Neuron (in vitro differentiated cells): ENCODE data around the gene LRRC71.

Experiments
- H2AFZ ChIP-seq: one replicate; pipeline ENCODE4 v1.6.1; 2013; ENCODE audit warnings: low read depth, mild to moderate bottlenecking, inconsistent platforms, low read length, moderate library complexity
- H3K27me3 ChIP-seq: one replicate; pipeline ENCODE4 v1.6.1; 2013; ENCODE audit warnings: low read length; ENCODE audit not compliant: insufficient read depth
- H3K36me3 ChIP-seq: one replicate; pipeline ENCODE4 v1.6.1; 2013; ENCODE audit warnings: low read length; ENCODE audit not compliant: insufficient read depth
- H3K4me1 ChIP-seq: one replicate; pipeline ENCODE4 v1.6.1; 2013; ENCODE audit warnings: low read length; ENCODE audit not compliant: insufficient read depth
- H3K4me3 ChIP-seq: 2 replicates; pipeline ENCODE4 v1.5.1; 2013; ENCODE audit warnings: mild to moderate bottlenecking, low read length, moderate library complexity
- H3K9me3 ChIP-seq: one replicate; pipeline ENCODE4 v1.6.1; 2013; ENCODE audit warnings: low read length

LRRC71 gene

DNA sequence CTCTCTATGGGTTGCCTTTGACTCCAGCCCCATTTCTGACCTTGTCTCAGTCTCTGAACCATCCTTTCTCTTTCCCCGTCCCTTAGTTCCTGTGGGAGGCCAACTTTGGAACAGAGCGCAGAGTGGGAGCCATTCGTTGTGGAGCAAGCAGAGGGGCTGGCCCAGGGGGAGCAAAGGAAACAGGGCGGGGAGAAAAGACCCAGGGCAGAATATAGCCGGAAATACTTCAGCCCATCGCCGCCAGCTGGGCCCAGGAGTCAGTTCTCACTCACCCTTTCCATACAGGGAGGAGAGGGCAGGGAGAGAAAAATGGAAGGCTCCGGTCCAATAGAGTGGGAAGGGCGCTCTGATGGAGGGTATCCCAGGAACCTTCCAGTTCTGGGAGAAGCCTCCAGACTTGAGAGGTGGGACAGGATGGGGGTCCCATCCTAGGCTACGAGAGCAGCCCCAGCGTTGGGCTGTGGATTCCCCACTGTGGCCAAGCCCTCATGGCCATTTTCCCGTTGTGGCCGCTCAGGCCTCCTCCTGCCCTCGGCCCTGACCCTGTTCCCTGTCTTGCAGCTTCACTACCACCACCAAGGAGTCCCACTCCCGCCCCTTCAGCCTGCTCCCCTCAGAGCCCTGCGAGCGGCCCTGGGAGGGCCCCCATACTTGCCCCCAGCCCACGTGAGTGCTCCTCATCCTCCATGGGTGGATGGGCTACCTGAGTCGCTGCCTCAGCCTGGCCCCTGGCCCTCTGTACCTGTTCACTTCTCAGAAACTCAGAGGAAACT is 16.1 kb upstream of the LRRC71 start:
- no peaks in the 10 kb centered on the region for H3K36me3 ChIP-seq

DNA sequence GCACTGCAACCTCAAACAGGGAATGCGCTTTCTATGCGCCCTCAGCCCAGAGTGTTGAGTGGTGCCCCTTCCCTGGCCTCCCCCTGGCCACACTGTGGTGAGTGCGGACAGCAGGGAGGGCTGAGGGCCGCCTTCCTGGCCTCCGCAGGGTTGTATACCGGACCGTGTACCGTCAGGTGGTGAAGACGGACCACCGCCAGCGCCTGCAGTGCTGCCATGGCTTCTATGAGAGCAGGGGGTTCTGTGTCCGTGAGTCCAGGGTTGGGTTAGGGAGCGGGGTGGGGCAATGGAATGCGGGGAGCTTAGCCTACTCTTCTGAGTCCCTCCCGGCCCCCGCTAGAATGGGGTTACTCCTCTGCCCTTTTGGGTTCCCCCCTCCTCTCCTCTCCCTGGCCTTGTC is 15.3 kb upstream of the LRRC71 start:
- Histone ChIP-seq H3K36me3 (no peaks in the 10 kb centered on the region), H3K4me3 (no peak overlapping the region)

More for the DNA sequence above, 16.1 kb upstream of the LRRC71 start:
- H3K4me3 ChIP-seq = no peak overlapping the region
- no peaks in the 10 kb centered on the region for H3K9me3 ChIP-seq
- H3K27me3 ChIP-seq = peaks cover 11% of the 10 kb centered on the region
- no peak overlapping the region for H2AFZ ChIP-seq
- no peaks in the 10 kb centered on the region for H3K4me1 ChIP-seq

DNA sequence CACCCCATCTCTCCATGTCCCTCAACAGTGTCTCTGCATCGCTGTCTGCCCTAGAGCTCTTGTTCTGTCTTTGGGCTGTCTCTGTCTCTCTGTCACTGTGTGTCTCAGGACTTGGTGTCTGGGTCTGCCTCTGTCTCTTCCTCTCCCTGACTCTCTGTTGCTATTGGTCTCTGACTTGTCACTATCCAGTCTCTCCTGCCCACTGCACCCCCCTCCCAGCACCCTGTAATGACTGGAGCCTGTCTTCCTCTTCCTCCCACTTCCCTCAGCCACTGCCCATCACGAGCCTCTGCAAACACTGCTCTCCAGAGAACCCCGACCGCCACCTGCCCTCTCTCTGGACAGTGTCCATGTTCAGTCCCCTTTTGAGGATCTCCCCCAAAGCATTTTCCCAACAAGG is 14.8 kb upstream of the LRRC71 start:
- H3K36me3 ChIP-seq = no peaks in the 10 kb centered on the region
- no peak overlapping the region for H2AFZ ChIP-seq
- no peaks in the 10 kb centered on the region for H3K9me3 ChIP-seq
- no peak overlapping the region for H3K4me3 ChIP-seq
- H3K4me1 ChIP-seq = no peaks in the 10 kb centered on the region
- peaks cover 11% of the 10 kb centered on the region for H3K27me3 ChIP-seq

More for the DNA sequence above, 15.3 kb upstream of the LRRC71 start:
- H3K9me3 ChIP-seq = no peaks in the 10 kb centered on the region
- H3K4me1 ChIP-seq = no peaks in the 10 kb centered on the region
- peaks cover 11% of the 10 kb centered on the region for H3K27me3 ChIP-seq
- no peak overlapping the region for H2AFZ ChIP-seq

DNA sequence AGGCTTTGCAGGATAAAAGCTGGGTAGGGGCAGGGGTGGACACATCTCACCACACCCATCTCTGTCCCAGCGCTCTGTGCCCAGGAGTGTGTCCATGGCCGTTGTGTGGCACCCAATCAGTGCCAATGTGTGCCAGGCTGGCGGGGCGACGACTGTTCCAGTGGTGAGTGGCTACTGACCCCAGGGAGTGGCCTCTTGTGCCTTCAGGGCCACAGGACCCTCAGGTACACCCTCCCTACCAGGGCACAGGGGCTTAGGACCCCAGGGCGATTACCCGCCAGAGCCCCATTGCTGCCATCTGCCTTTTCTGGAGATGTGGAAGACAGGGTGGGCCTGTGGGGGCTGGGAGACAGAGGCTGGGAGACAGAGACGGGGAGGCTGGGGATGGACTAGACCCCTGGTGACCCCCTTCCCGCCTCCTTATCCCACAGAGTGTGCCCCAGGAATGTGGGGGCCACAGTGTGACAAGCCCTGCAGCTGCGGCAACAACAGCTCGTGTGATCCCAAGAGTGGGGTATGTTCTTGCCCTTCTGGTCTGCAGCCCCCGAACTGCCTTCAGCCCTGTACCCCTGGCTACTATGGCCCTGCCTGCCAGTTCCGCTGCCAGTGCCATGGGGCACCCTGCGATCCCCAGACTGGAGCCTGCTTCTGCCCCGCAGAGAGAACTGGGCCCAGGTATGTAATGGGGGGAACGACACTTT is 14.1 kb upstream of the LRRC71 start:
- no peak overlapping the region for H2AFZ ChIP-seq
- H3K4me1 ChIP-seq = no peaks in the 10 kb centered on the region
- H3K27me3 ChIP-seq = peaks cover 7% of the 10 kb centered on the region
- no peaks in the 10 kb centered on the region for H3K9me3 ChIP-seq
- H3K4me3 ChIP-seq = no peak overlapping the region
- no peaks in the 10 kb centered on the region for H3K36me3 ChIP-seq

DNA sequence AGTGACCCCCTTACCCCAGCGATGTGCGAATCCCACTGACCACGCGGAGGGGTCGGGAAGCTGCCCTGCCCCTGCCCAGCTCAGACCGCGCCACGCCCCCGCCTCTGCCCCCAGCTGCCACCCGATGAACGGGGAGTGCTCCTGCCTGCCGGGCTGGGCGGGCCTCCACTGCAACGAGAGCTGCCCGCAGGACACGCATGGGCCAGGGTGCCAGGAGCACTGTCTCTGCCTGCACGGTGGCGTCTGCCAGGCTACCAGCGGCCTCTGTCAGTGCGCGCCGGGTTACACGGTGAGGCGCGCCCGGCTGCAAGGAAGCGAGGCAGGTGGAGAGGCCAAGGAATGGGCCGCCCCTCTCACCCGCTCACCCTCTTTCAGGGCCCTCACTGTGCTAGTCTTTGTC is 11.9 kb upstream of the LRRC71 start:
- Histone ChIP-seq H3K9me3 (no peaks in the 10 kb centered on the region), H3K36me3 (no peaks in the 10 kb centered on the region), H3K27me3 (peaks cover 3% of the 10 kb centered on the region), H2AFZ (no peak overlapping the region), H3K4me3 (no peak overlapping the region), H3K4me1 (no peaks in the 10 kb centered on the region)

DNA sequence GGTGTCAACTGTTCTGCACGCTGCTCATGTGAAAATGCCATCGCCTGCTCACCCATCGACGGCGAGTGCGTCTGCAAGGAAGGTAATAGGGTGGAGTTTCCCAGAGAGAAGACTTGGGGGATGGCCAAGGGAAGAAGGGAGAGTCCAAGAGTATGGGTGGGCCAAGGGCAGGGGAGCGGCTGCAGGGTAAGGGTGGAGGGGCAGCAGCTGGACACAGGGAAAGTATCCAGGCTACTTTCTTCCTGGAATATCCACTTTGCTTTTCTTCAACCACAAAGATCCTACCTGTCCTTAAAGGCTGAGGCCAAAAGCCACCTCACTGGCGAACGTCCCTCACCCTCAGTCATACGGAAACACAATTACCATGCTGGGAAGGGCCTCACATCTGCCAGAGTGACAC is 11.5 kb upstream of the LRRC71 start:
- Histone ChIP-seq H3K4me1 (no peaks in the 10 kb centered on the region), H3K4me3 (no peak overlapping the region), H3K27me3 (no peaks in the 10 kb centered on the region), H3K36me3 (no peaks in the 10 kb centered on the region), H2AFZ (no peak overlapping the region), H3K9me3 (no peaks in the 10 kb centered on the region)

DNA sequence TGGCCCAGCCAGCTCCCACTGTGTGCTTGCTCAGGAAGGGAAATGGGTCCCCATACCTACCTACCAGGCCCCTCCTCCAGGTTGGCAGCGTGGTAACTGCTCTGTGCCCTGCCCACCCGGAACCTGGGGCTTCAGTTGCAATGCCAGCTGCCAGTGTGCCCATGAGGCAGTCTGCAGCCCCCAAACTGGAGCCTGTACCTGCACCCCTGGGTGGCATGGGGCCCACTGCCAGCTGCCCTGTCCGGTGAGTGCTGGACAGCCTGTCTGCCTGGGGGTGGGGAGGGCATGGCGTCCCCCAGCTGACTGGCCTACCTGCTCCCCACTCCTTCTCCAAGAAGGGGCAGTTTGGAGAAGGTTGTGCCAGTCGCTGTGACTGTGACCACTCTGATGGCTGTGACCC is 10.8 kb upstream of the LRRC71 start:
- Histone ChIP-seq H3K4me3 (no peak overlapping the region), H3K4me1 (no peaks in the 10 kb centered on the region), H3K36me3 (no peaks in the 10 kb centered on the region), H2AFZ (no peak overlapping the region), H3K9me3 (no peaks in the 10 kb centered on the region), H3K27me3 (no peaks in the 10 kb centered on the region)

DNA sequence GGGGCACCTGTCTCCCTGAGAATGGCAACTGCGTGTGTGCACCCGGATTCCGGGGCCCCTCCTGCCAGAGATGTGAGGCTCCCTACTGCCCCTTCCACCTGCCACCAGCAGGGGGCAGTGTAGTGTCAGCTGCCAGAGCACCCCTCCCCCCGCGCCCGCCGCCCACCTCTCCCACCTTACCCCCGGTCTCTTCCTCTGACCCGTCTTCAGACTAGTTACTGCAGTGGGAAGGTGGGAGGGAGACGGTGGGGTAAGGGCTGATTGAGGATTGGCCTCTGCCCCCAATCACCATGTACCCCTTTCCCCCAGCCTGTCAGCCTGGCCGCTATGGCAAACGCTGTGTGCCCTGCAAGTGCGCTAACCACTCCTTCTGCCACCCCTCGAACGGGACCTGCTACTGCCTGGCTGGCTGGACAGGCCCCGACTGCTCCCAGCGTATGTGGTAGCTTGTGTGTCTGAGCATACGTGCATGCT is 10.1 kb upstream of the LRRC71 start:
- H3K4me3 ChIP-seq = no peak overlapping the region
- no peak overlapping the region for H2AFZ ChIP-seq
- no peaks in the 10 kb centered on the region for H3K27me3 ChIP-seq
- no peaks in the 10 kb centered on the region for H3K9me3 ChIP-seq
- no peaks in the 10 kb centered on the region for H3K36me3 ChIP-seq
- H3K4me1 ChIP-seq = no peaks in the 10 kb centered on the region

DNA sequence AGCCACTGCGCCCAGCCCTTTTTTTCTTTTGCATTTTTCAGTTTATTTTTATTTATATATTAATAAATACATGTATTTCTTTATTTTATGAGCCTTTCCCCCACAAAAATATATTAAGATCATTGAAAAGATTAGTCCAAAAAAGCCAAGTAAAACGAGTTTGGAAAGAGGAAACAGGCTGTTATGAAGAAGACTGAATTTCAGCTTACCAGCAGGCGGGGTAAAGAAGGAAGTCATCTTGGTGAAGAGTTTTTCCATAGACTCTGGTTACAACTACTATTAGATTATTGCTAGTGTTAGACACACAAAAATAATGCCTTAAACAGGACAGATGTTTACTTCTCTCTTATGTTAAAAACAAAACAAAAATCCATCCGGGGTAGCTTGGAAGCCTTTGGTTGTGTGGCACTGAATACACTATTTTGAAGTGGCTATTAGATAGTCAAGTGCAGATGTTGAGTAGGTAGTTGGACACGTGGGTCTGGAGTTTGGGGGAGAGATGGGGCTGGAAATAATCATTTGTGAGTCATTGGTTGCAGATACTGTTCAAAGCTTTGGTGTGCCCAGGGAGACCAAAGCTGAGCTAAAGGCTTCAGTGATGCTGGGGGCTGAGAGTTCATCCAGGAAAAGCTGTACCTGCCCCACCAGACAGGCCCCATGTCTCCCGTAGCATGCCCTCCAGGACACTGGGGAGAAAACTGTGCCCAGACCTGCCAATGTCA is 8.7 kb upstream of the LRRC71 start:
- H2AFZ ChIP-seq = no peak overlapping the region
- no peaks in the 10 kb centered on the region for H3K4me1 ChIP-seq
- H3K36me3 ChIP-seq = no peaks in the 10 kb centered on the region
- H3K4me3 ChIP-seq = no peak overlapping the region
- H3K27me3 ChIP-seq = no peaks in the 10 kb centered on the region
- H3K9me3 ChIP-seq = no peaks in the 10 kb centered on the region

DNA sequence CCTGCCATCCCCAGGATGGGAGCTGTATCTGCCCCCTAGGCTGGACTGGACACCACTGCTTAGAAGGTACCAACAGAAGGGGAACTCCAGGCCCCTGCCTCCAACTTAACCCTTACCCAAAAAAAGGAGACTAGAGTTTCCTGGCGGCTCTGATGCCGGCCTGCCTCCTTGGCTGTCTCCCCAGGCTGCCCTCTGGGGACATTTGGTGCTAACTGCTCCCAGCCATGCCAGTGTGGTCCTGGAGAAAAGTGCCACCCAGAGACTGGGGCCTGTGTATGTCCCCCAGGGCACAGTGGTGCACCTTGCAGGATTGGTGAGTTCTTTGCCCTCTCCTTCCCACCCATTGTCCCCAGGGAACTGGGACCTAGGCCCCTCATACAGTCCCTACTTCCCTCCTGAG is 8.1 kb upstream of the LRRC71 start:
- Histone ChIP-seq H3K36me3 (no peaks in the 10 kb centered on the region), H3K4me1 (no peaks in the 10 kb centered on the region), H2AFZ (no peak overlapping the region), H3K27me3 (no peaks in the 10 kb centered on the region), H3K4me3 (no peak overlapping the region), H3K9me3 (no peaks in the 10 kb centered on the region)

DNA sequence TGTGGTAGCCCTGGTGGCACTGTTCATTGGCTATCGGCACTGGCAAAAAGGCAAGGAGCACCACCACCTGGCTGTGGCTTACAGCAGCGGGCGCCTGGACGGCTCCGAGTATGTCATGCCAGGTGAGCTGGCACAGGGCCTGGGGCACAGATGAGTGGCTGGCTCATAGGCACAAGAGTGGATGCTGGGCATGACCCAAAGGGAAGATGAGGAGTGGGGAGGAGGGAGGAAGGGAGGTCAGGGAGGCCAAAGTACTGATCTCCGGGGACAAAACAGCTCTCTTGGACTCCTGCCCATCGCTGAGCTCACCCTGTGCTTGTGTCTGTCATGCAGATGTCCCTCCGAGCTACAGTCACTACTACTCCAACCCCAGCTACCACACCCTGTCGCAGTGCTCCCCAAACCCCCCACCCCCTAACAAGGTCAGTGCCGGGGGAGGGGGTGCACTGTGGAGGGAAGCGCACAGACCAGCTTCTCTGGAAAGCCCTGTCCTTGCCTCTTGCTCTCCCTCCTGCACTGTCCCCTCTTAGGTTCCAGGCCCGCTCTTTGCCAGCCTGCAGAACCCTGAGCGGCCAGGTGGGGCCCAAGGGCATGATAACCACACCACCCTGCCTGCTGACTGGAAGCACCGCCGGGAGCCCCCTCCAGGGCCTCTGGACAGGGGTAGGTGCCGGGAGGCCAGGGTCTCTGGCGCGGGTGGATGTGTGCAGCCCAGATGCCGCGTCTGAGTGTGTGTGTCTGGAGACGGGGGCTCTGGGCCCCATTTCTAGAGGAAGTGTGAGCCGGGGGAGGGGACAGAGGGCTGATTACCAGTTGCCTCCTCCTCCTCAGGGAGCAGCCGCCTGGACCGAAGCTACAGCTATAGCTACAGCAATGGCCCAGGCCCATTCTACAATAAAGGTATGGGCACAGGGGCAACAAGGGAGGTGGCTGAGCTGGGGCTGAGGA is 7.3 kb upstream of the LRRC71 start:
- Histone ChIP-seq H3K9me3 (no peaks in the 10 kb centered on the region), H3K27me3 (no peaks in the 10 kb centered on the region), H3K4me1 (no peaks in the 10 kb centered on the region), H3K4me3 (no peak overlapping the region), H2AFZ (no peak overlapping the region), H3K36me3 (no peaks in the 10 kb centered on the region)

DNA sequence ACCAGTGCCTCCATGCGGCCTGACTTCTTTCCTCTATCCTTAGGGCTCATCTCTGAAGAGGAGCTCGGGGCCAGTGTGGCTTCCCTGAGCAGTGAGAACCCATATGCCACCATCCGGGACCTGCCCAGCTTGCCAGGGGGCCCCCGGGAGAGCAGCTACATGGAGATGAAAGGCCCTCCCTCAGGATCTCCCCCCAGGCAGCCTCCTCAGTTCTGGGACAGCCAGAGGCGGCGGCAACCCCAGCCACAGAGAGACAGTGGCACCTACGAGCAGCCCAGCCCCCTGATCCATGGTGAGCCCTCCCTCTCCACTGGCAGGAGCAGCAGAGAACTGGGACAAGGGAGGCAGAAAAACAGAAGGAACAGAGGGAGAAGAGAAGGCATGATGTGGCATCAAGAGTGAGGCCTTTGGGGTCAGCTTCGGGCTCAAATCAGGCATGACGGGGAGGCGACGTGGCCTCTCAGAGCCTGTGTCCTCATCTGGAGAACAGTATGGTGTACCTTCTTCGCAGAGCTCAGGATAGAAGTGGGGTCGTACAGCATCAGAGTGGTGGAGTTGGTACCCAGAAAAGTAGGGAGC is 6.5 kb upstream of the LRRC71 start:
- H3K27me3 ChIP-seq = peaks cover 3% of the 10 kb centered on the region
- no peaks in the 10 kb centered on the region for H3K36me3 ChIP-seq

More for the DNA sequence above, 6.5 kb upstream of the LRRC71 start:
- Histone ChIP-seq H3K4me3 (no peak overlapping the region), H3K4me1 (no peaks in the 10 kb centered on the region), H2AFZ (no peak overlapping the region), H3K9me3 (no peaks in the 10 kb centered on the region)
